OCI-LY1 (cell line): Measurements from ENCODE around the gene NUFIP2.

Source experiments
- H2AFZ ChIP-seq: fragments of 200-600 bp; sonication (generic), shearing (Covaris generic); 2 replicates; pipeline ENCODE4 v1.6.0; 2014; ENCODE audit warnings: antibody characterized with exemption, mild to moderate bottlenecking, low read length
- H3F3A ChIP-seq: fragments of 200-600 bp; sonication (generic), shearing (Covaris generic); 2 replicates; pipeline ENCODE4 v1.6.0; 2014; ENCODE audit warnings: mild to moderate bottlenecking, antibody characterized with exemption, low read length, moderate library complexity; ENCODE audit not compliant: insufficient read depth
- H3K27ac ChIP-seq: fragments of 200-600 bp; sonication (generic); 2 replicates; pipeline ENCODE4 v1.5.1; 2014; ENCODE audit warnings: low read length, mixed run types, mild to moderate bottlenecking, low read depth; ENCODE audit not compliant: poor library complexity, severe bottlenecking
- H3K27me3 ChIP-seq: fragments of 200-600 bp; sonication (generic); 2 replicates; pipeline ENCODE4 v1.6.0; 2014; ENCODE audit warnings: antibody characterized with exemption, mild to moderate bottlenecking, low read length, moderate library complexity; ENCODE audit not compliant: insufficient read depth
- H3K36me3 ChIP-seq: fragments of 200-600 bp; sonication (generic); 2 replicates; pipeline ENCODE4 v1.6.1; 2014; ENCODE audit warnings: mild to moderate bottlenecking, antibody characterized with exemption, low read length, moderate library complexity, mixed read lengths; ENCODE audit not compliant: insufficient read depth
- H3K4me1 ChIP-seq: fragments of 200-600 bp; sonication (generic); 2 replicates; pipeline ENCODE4 v1.5.1; 2014; ENCODE audit warnings: mild to moderate bottlenecking, low read length, moderate library complexity; ENCODE audit not compliant: insufficient read depth, severe bottlenecking
- H3K4me2 ChIP-seq: fragments of 200-600 bp; sonication (generic), shearing (Covaris generic); 2 replicates; pipeline ENCODE4 v1.6.1; 2014; ENCODE audit warnings: low read length
- H3K4me3 ChIP-seq: fragments of 200-600 bp; sonication (generic); 2 replicates; pipeline ENCODE4 v1.5.1; 2014; ENCODE audit warnings: low read length, low read depth, mild to moderate bottlenecking, mixed read lengths; ENCODE audit not compliant: poor library complexity, severe bottlenecking
- H3K79me2 ChIP-seq: fragments of 200-600 bp; shearing (Covaris generic); 2 replicates; pipeline ENCODE4 v1.6.1; 2016; ENCODE audit warnings: mixed run types, low read length, mixed read lengths; ENCODE audit not compliant: insufficient read depth
- H3K9ac ChIP-seq: fragments of 200-600 bp; sonication (generic), shearing (Covaris generic); 2 replicates; pipeline ENCODE4 v1.6.1; 2014; ENCODE audit warnings: mild to moderate bottlenecking, low read length, mixed read lengths
- H3K9me2 ChIP-seq: fragments of 200-600 bp; sonication (generic), shearing (Covaris generic); 2 replicates; pipeline ENCODE4 v1.6.1; 2014; ENCODE audit warnings: low read depth, mild to moderate bottlenecking, low read length, mixed read lengths
- H3K9me3 ChIP-seq: fragments of 200-600 bp; shearing (Covaris generic); 2 replicates; pipeline ENCODE4 v1.6.1; 2014; ENCODE audit warnings: low read length, mixed read lengths
- H4K20me1 ChIP-seq: fragments of 200-600 bp; sonication (generic), shearing (Covaris generic); 2 replicates; pipeline ENCODE4 v1.6.0; 2016; ENCODE audit warnings: mild to moderate bottlenecking, low read length; ENCODE audit not compliant: insufficient read depth
- EZH2 ChIP-seq: fragments of 200-600 bp; sonication (generic), shearing (Covaris generic); IDR thresholded peaks from 2 replicates; pipeline ENCODE4 v1.8.0; 2017; ENCODE audit warnings: borderline replicate concordance, mixed run types, mild to moderate bottlenecking, antibody characterized with exemption, low read length, moderate library complexity, mixed read lengths
- TF ChIP-seq, protein P1 (sequence below): fragments of 200-600 bp; sonication (generic), shearing (Covaris generic); IDR thresholded peaks from 2 replicates; pipeline ENCODE4 v1.5.1; 2017; ENCODE audit warnings: mild to moderate bottlenecking, antibody characterized with exemption, low read length, moderate library complexity, mixed read lengths

Gene NUFIP2

DNA sequence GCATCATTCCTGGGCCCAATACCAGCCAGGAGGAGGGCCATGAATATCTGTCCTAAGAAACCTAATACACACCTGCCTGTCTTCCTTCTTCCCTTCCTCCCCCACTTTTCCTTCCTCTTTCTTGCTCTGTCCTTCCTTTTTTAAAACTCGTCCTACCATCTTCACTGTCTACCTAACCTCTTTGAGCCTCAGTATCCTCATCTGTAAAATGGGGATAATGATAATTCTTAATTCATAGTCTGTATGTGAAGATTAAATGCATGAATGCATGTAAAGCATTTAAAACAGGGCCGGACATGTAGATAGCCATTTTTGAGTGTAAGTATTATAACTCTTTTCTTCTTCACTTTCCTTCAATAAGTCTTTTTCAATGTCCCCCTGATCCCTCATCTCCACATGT, 46.7 kb downstream of the NUFIP2 start:
- no peak overlapping the region for H3K4me2 ChIP-seq
- no peak for TF ChIP-seq EZH2
- TF ChIP-seq, protein P1, sequence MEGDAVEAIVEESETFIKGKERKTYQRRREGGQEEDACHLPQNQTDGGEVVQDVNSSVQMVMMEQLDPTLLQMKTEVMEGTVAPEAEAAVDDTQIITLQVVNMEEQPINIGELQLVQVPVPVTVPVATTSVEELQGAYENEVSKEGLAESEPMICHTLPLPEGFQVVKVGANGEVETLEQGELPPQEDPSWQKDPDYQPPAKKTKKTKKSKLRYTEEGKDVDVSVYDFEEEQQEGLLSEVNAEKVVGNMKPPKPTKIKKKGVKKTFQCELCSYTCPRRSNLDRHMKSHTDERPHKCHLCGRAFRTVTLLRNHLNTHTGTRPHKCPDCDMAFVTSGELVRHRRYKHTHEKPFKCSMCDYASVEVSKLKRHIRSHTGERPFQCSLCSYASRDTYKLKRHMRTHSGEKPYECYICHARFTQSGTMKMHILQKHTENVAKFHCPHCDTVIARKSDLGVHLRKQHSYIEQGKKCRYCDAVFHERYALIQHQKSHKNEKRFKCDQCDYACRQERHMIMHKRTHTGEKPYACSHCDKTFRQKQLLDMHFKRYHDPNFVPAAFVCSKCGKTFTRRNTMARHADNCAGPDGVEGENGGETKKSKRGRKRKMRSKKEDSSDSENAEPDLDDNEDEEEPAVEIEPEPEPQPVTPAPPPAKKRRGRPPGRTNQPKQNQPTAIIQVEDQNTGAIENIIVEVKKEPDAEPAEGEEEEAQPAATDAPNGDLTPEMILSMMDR = no peak
- H3K36me3 ChIP-seq = no peaks in the 10 kb centered on the region
- H2AFZ ChIP-seq = no peak overlapping the region
- H3K27ac ChIP-seq = no peak overlapping the region
- H3K4me1 ChIP-seq = no peaks in the 10 kb centered on the region
- no peaks in the 10 kb centered on the region for H3K79me2 ChIP-seq
- H3K27me3 ChIP-seq = no peaks in the 10 kb centered on the region
- no peaks in the 10 kb centered on the region for H3K9me3 ChIP-seq
- no peaks in the 10 kb centered on the region for H4K20me1 ChIP-seq
- H3F3A ChIP-seq = no peaks in the 10 kb centered on the region
- H3K9me2 ChIP-seq = no peaks in the 10 kb centered on the region
- no peak overlapping the region for H3K4me3 ChIP-seq
- no peak overlapping the region for H3K9ac ChIP-seq

DNA sequence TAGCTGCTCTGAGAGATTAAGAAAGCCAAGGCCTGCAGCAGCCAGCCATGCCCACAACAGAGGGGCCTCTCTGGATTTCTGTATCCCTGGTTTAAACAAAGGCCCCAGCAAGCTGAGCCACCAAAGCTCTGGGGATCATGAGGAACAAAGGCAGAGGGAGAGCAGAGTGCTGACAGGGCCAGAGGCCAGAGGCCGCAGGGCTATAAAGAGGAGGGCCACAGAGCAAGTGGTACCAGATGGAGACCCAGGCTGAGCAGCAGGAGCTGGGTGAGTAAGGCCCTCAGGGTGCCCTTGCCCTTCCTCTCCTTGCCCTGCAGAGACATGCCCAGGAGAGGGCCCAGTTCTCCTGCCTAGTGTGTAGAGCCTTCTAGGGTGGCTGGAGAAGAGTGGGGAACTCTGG, 47.3 kb downstream of the NUFIP2 start, which contains the start of gene CRYBA1:
CRYBA1 (plus strand) TSS at position 232 of the 400 bp plus-strand sequence; CDS start at position 237, 5 bp downstream.
- H3K9me3 ChIP-seq = no peaks in the 10 kb centered on the region
- no peaks in the 10 kb centered on the region for H3K27me3 ChIP-seq
- no peaks in the 10 kb centered on the region for H3F3A ChIP-seq
- no peak within 1 kb of the TSS for H3K9ac ChIP-seq
- no peak within 1 kb of the TSS for H3K4me3 ChIP-seq
- H3K79me2 ChIP-seq = no peaks in the 10 kb centered on the region
- no peaks in the 10 kb centered on the region for H3K36me3 ChIP-seq
- H3K4me1 ChIP-seq = no peaks in the 10 kb centered on the region
- TF ChIP-seq, protein P1 = no peak
- TF ChIP-seq EZH2 = no peak
- no peaks in the 10 kb centered on the region for H4K20me1 ChIP-seq
- H3K4me2 ChIP-seq = no peak within 1 kb of the TSS
- no peak within 1 kb of the TSS for H2AFZ ChIP-seq
- H3K9me2 ChIP-seq = no peaks in the 10 kb centered on the region
- no peak within 1 kb of the TSS for H3K27ac ChIP-seq

DNA sequence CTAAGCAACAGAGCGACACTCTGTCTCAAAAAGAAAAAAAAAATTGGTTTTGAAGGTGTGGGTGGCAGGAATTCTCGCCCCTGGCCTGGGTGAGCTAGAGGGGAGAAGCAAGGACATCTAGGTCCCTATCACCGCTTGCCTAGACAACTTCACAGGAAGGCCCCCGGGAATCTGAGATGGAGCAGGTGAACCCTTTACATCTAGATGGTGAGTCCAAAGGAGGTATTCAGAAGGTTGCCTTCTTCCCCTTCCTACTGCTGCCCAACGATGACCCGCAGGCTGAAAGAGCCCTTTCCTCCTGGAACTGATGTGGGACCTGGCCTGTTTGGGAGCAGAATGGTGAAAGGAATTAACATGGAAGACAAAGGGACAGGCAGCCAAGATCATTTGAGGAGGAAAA, 48.5 kb downstream of the NUFIP2 start:
- H3F3A ChIP-seq = no peaks in the 10 kb centered on the region
- no peaks in the 10 kb centered on the region for H3K27me3 ChIP-seq

More for the DNA sequence above, 48.5 kb downstream of the NUFIP2 start:
- H3K27ac ChIP-seq = no peak overlapping the region
- H4K20me1 ChIP-seq = no peaks in the 10 kb centered on the region
- H3K4me1 ChIP-seq = no peaks in the 10 kb centered on the region
- H3K9ac ChIP-seq = no peak overlapping the region
- TF ChIP-seq, protein P1 = no peak
- TF ChIP-seq EZH2 = no peak
- no peaks in the 10 kb centered on the region for H3K9me3 ChIP-seq
- H3K36me3 ChIP-seq = no peaks in the 10 kb centered on the region
- no peak overlapping the region for H3K4me2 ChIP-seq
- no peak overlapping the region for H3K4me3 ChIP-seq
- H3K9me2 ChIP-seq = no peaks in the 10 kb centered on the region
- no peak overlapping the region for H2AFZ ChIP-seq
- H3K79me2 ChIP-seq = no peaks in the 10 kb centered on the region
